ENCODE measurements around the gene IGSF11.

The IGSF11 gene

DNA sequence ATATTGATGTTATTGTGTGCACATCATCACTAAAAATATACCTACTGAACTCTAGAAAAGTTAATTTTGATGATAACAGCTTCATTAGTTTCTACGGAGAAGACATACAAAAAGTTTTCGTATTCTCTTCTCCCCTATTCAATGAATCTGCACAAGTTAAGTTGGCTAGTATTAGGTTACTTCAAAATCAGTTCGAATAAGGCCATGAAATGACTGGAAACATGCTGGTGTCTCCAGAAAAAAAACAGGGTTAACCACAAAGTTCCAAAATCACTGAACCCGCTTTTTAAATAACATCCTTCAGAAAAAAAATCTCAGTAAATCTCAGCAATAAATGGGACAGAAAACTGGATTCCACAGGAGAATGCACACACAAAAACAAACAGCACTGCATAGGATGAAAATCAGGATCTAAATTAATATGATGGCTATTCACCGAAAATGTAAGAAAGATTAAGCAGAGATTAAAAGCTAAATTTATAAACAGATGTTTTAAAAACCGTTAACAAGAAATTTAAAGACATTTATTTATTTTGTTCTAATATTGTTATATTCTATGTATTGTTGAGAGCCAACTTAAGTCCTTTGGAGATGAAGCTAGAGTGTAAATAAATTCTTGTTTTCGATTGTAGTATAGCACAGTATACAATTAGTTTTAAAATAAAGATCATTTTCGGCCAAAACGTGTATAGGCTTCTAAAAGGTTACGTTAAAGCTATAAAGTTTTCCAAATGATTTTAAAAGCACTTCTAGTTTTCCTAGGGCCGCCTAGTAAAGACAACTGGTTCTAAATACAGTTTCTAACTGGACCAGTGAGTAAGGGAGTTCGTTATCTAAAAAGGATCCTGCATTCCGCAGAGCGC is 1.0 kb downstream of the IGSF11 start:
- H3K27ac ChIP-seq (ENCODE audit: low read depth, low read length) = no peak overlapping the region
- no peaks in the 10 kb centered on the region for H3K36me3 ChIP-seq (ENCODE audit: insufficient read depth, low read length)
- H2AFZ ChIP-seq (ENCODE audit: low read length, unreplicated experiment) = no peak overlapping the region
- no peaks in the 10 kb centered on the region for H3K4me1 ChIP-seq (ENCODE audit: control insufficient read depth, insufficient read depth, low read length, unreplicated experiment)
- H3K27me3 ChIP-seq (ENCODE audit: insufficient read depth, low read length) = peaks cover 86% of the 10 kb centered on the region
- peak overlapping the region; percentile 78 for H3K4me3 ChIP-seq (ENCODE audit: low read depth, low read length)
- H3K79me2 ChIP-seq (ENCODE audit: control insufficient read depth, insufficient read depth, low read length, unreplicated experiment) = no peaks in the 10 kb centered on the region

DNA sequence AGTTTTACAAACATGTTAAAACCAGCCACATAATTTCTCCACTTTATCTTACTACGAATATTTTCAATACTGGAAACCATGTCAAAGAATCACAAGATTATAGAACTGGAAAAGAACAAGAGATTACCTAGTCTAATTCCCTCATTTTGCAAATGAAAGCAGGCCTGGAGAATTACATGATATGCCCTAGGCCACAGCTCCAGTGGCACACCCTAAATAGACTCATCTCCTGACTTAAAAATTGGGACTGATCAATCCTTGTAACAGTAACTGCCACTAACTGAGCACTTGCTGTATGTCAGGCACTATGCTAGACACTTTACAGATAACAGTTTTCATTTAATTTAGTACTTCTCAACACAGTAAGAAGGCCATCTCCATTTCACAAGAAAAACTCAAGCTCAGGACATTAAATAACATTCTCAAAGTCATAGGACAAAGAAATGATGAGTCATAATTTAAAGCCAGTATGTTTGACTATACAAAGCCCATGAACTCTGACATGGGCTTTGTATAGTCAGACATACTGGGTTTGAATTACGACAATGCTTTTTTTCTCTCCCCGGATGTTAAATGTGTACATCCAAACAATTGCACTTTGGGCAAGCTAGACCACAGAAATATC is 9.4 kb downstream of the IGSF11 start:
- H3K27me3 ChIP-seq (ENCODE audit: insufficient read depth, low read length) = peaks cover 39% of the 10 kb centered on the region
- no peaks in the 10 kb centered on the region for H3K79me2 ChIP-seq (ENCODE audit: control insufficient read depth, insufficient read depth, low read length, unreplicated experiment)
- H3K4me3 ChIP-seq (ENCODE audit: low read depth, low read length) = no peak overlapping the region

GRCh38 chr3:119019767-119020518 is 14.7 kb downstream of the IGSF11 start:
- H2AFZ ChIP-seq (ENCODE audit: low read length, unreplicated experiment) = no peak overlapping the region
- H3K27ac ChIP-seq (ENCODE audit: low read depth, low read length) = no peak overlapping the region
- H3K36me3 ChIP-seq (ENCODE audit: insufficient read depth, low read length) = no peaks in the 10 kb centered on the region
- peaks cover 42% of the 10 kb centered on the region for H3K27me3 ChIP-seq (ENCODE audit: insufficient read depth, low read length)
- H3K4me3 ChIP-seq (ENCODE audit: low read depth, low read length) = no peak overlapping the region
- no peaks in the 10 kb centered on the region for H3K79me2 ChIP-seq (ENCODE audit: control insufficient read depth, insufficient read depth, low read length, unreplicated experiment)
- H3K4me1 ChIP-seq (ENCODE audit: control insufficient read depth, insufficient read depth, low read length, unreplicated experiment) = no peaks in the 10 kb centered on the region

More for the DNA sequence above, 9.4 kb downstream of the IGSF11 start:
- Histone ChIP-seq H3K4me1 (ENCODE audit: control insufficient read depth, insufficient read depth, low read length, unreplicated experiment) (no peaks in the 10 kb centered on the region), H3K36me3 (ENCODE audit: insufficient read depth, low read length) (no peaks in the 10 kb centered on the region), H2AFZ (ENCODE audit: low read length, unreplicated experiment) (no peak overlapping the region), H3K27ac (ENCODE audit: low read depth, low read length) (no peak overlapping the region)

GRCh38 chr3:119018690-119019463 is 15.8 kb downstream of the IGSF11 start:
- Histone ChIP-seq H2AFZ (ENCODE audit: low read length, unreplicated experiment) (no peak overlapping the region), H3K4me1 (ENCODE audit: control insufficient read depth, insufficient read depth, low read length, unreplicated experiment) (no peaks in the 10 kb centered on the region), H3K36me3 (ENCODE audit: insufficient read depth, low read length) (no peaks in the 10 kb centered on the region), H3K4me3 (ENCODE audit: low read depth, low read length) (no peak overlapping the region), H3K27ac (ENCODE audit: low read depth, low read length) (no peak overlapping the region), H3K79me2 (ENCODE audit: control insufficient read depth, insufficient read depth, low read length, unreplicated experiment) (no peaks in the 10 kb centered on the region), H3K27me3 (ENCODE audit: insufficient read depth, low read length) (peaks cover 48% of the 10 kb centered on the region)

DNA sequence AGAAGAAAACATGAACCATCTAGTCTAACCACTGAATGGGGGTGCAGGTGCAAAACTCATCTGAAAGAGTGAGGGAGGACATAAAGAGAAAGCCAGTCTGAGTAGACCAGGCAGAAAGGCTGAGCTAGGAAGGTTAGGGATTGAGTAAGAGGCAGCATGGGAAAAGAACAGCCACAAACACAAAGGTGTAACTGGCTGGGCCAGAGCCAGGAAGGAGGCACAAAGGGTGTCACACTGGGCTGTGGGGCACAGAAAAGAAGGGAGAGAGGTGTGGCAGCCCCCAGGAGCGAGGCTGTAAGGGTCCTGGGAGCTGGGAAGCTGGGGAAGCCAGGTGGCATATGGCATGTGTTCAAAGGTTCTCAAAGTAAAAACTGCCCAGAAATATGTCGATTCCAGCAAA is 18.7 kb downstream of the IGSF11 start:
- Histone ChIP-seq H3K4me1 (ENCODE audit: control insufficient read depth, insufficient read depth, low read length, unreplicated experiment) (no peaks in the 10 kb centered on the region), H2AFZ (ENCODE audit: low read length, unreplicated experiment) (no peak overlapping the region), H3K27me3 (ENCODE audit: insufficient read depth, low read length) (peaks cover 55% of the 10 kb centered on the region), H3K4me3 (ENCODE audit: low read depth, low read length) (no peak overlapping the region), H3K79me2 (ENCODE audit: control insufficient read depth, insufficient read depth, low read length, unreplicated experiment) (no peaks in the 10 kb centered on the region), H3K36me3 (ENCODE audit: insufficient read depth, low read length) (no peaks in the 10 kb centered on the region), H3K27ac (ENCODE audit: low read depth, low read length) (no peak overlapping the region)

GRCh38 chr3:119013951-119014350 is 20.7 kb downstream of the IGSF11 start:
- Histone ChIP-seq H3K79me2 (ENCODE audit: control insufficient read depth, insufficient read depth, low read length, unreplicated experiment) (no peaks in the 10 kb centered on the region), H3K27me3 (ENCODE audit: insufficient read depth, low read length) (peaks cover 36% of the 10 kb centered on the region), H3K4me3 (ENCODE audit: low read depth, low read length) (no peak overlapping the region), H3K4me1 (ENCODE audit: control insufficient read depth, insufficient read depth, low read length, unreplicated experiment) (no peaks in the 10 kb centered on the region), H3K27ac (ENCODE audit: low read depth, low read length) (no peak overlapping the region), H3K36me3 (ENCODE audit: insufficient read depth, low read length) (no peaks in the 10 kb centered on the region), H2AFZ (ENCODE audit: low read length, unreplicated experiment) (no peak overlapping the region)

GRCh38 chr3:119011528-119011927 is 23.1 kb downstream of the IGSF11 start:
- Histone ChIP-seq H3K79me2 (ENCODE audit: control insufficient read depth, insufficient read depth, low read length, unreplicated experiment) (no peaks in the 10 kb centered on the region), H2AFZ (ENCODE audit: low read length, unreplicated experiment) (no peak overlapping the region), H3K36me3 (ENCODE audit: insufficient read depth, low read length) (no peaks in the 10 kb centered on the region), H3K4me3 (ENCODE audit: low read depth, low read length) (no peak overlapping the region), H3K27ac (ENCODE audit: low read depth, low read length) (no peak overlapping the region), H3K4me1 (ENCODE audit: control insufficient read depth, insufficient read depth, low read length, unreplicated experiment) (no peaks in the 10 kb centered on the region), H3K27me3 (ENCODE audit: insufficient read depth, low read length) (peaks cover 35% of the 10 kb centered on the region)

DNA sequence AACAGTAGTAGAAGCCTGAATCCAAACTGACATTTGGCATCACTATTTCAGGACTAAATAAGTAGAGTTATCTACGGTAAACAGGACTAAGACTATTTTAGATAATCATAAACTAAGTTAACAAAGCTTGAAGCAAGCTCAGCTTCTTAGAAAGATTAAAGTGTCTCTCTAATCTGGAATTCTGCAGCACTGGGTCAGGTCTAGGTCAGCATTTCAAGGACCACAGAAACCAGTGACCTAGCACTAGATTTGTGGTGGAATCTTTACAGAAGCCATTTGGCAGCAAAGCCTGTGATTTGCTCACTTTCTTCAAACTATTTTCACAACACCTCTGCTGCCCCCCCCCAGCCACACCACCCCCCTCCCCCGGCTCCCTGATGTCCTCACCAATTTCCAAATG is 37.5 kb downstream of the IGSF11 start:
- H3K27ac ChIP-seq (ENCODE audit: low read depth, low read length) = no peak overlapping the region
- no peaks in the 10 kb centered on the region for H3K79me2 ChIP-seq (ENCODE audit: control insufficient read depth, insufficient read depth, low read length, unreplicated experiment)
- no peaks in the 10 kb centered on the region for H3K4me1 ChIP-seq (ENCODE audit: control insufficient read depth, insufficient read depth, low read length, unreplicated experiment)
- no peaks in the 10 kb centered on the region for H3K27me3 ChIP-seq (ENCODE audit: insufficient read depth, low read length)
- no peaks in the 10 kb centered on the region for H3K36me3 ChIP-seq (ENCODE audit: insufficient read depth, low read length)
- no peak overlapping the region for H3K4me3 ChIP-seq (ENCODE audit: low read depth, low read length)
- no peak overlapping the region for H2AFZ ChIP-seq (ENCODE audit: low read length, unreplicated experiment)

DNA sequence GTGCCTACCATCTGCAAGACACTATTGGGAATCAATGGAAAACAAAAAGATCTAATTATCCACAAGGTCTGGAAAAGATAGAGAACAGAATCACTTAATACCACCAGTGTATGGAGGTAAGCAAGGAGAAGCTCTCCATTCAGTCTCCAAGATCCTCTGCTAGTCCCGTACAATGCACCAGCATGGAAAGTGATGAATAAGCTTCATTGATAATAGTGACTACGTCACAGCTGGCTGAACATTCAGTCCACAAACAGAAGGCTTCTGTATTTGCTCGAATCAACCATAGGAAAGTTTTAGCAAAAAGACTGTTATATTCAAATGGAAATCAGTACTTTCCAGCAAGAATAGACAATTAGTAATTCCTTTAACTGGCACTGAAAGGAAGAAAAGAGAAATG is 42.9 kb downstream of the IGSF11 start:
- H3K27me3 ChIP-seq (ENCODE audit: insufficient read depth, low read length) = peaks cover 45% of the 10 kb centered on the region
- H3K27ac ChIP-seq (ENCODE audit: low read depth, low read length) = no peak overlapping the region
- H2AFZ ChIP-seq (ENCODE audit: low read length, unreplicated experiment) = no peak overlapping the region
- H3K4me1 ChIP-seq (ENCODE audit: control insufficient read depth, insufficient read depth, low read length, unreplicated experiment) = no peaks in the 10 kb centered on the region
- H3K36me3 ChIP-seq (ENCODE audit: insufficient read depth, low read length) = no peaks in the 10 kb centered on the region
- no peak overlapping the region for H3K4me3 ChIP-seq (ENCODE audit: low read depth, low read length)
- H3K79me2 ChIP-seq (ENCODE audit: control insufficient read depth, insufficient read depth, low read length, unreplicated experiment) = no peaks in the 10 kb centered on the region

GRCh38 chr3:118990823-118991560 is 43.7 kb downstream of the IGSF11 start:
- no peak overlapping the region for H3K27ac ChIP-seq (ENCODE audit: low read depth, low read length)
- H3K4me3 ChIP-seq (ENCODE audit: low read depth, low read length) = no peak overlapping the region
- H2AFZ ChIP-seq (ENCODE audit: low read length, unreplicated experiment) = no peak overlapping the region
- H3K79me2 ChIP-seq (ENCODE audit: control insufficient read depth, insufficient read depth, low read length, unreplicated experiment) = no peaks in the 10 kb centered on the region
- H3K4me1 ChIP-seq (ENCODE audit: control insufficient read depth, insufficient read depth, low read length, unreplicated experiment) = no peaks in the 10 kb centered on the region
- peaks cover 49% of the 10 kb centered on the region for H3K27me3 ChIP-seq (ENCODE audit: insufficient read depth, low read length)
- H3K36me3 ChIP-seq (ENCODE audit: insufficient read depth, low read length) = no peaks in the 10 kb centered on the region

All from ACC112 (cell line).